HCT116 (cell line): ENCODE results near the gene ACADVL.

Experiments
- SP1 ChIP-seq: IDR thresholded peaks from 2 replicates; pipeline ENCODE4 v1.6.1; 2012; ENCODE audit warnings: low read depth
- SRF ChIP-seq: IDR thresholded peaks from 2 replicates; pipeline ENCODE4 v1.6.1; 2012; ENCODE audit warnings: low read depth
- TF ChIP-seq, protein P1 (sequence below), 3 experiments: fragments of 200-600 bp in 1 of 3; sonication (generic) in 1 of 3; IDR thresholded peaks in 2 of 3; conservative IDR thresholded peaks in 1 of 3; 2 replicates each; pipeline ENCODE4 v1.5.1; 2012 to 2017; ENCODE audit warnings: low read depth in 2 of 3, low read length in 2 of 3, antibody characterized with exemption in 1 of 3, borderline replicate concordance in 1 of 3, control low read depth in 1 of 3, mild to moderate bottlenecking in 1 of 3, mixed read lengths in 1 of 3, mixed run types in 1 of 3, moderate library complexity in 1 of 3; ENCODE audit not compliant: insufficient read depth in 1 of 3

DNA sequence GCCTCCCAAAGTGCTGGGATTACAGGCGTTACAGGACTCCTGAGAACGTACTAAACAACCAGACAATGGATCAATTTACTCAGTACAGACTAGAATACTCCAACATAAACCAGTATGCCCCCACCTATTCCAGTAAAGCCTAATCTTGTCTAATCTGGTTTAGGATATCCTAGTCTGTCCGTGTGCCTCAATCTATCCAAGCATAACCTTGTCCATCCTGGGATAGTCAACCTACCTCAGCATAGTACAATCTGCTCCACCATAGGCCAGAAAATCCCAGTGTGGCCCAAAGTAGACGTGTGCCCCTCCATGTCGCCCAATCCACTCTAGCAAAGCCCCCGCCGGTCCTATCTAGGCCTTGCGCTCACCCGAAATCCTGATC, 14.0 kb downstream of the ACADVL start:
- TF ChIP-seq, protein P1, sequence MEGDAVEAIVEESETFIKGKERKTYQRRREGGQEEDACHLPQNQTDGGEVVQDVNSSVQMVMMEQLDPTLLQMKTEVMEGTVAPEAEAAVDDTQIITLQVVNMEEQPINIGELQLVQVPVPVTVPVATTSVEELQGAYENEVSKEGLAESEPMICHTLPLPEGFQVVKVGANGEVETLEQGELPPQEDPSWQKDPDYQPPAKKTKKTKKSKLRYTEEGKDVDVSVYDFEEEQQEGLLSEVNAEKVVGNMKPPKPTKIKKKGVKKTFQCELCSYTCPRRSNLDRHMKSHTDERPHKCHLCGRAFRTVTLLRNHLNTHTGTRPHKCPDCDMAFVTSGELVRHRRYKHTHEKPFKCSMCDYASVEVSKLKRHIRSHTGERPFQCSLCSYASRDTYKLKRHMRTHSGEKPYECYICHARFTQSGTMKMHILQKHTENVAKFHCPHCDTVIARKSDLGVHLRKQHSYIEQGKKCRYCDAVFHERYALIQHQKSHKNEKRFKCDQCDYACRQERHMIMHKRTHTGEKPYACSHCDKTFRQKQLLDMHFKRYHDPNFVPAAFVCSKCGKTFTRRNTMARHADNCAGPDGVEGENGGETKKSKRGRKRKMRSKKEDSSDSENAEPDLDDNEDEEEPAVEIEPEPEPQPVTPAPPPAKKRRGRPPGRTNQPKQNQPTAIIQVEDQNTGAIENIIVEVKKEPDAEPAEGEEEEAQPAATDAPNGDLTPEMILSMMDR (IDR thresholded peaks at IDR 0.05 in 2 of 3, conservative IDR thresholded peaks at IDR 0.05 in 1 of 3; ENCODE audit: borderline replicate concordance in 1 of 3, insufficient read depth in 1 of 3, low read depth in 2 of 3, low read length in 2 of 3), result no peak
- TF ChIP-seq SRF (no peak), SP1 (no peak)
